Gastroesophageal sphincter (tissue), 4 donors: Measurements from ENCODE around the gene PCNT. TPM values are rescaled to one million over a fixed set of nuclear protein-coding genes. Genes with fewer than 3 reads are reported as not detected.

Source experiments
- ATAC-seq: fragments of 150-250 bp; one replicate; pipeline ENCODE4 v1.9.1; 2016; ENCODE audit warnings: mild to moderate bottlenecking, moderate library complexity
- H3K27ac ChIP-seq, 4 donors: fragments of 200-600 bp; sonication (generic) in 3 of 4; 1 replicate in 3 of 4; 2 replicates in 1 of 4; pipeline ENCODE4 v1.5.1; 2016 to 2019
- H3K27me3 ChIP-seq: fragments of 200-600 bp; sonication (generic); one replicate; pipeline ENCODE4 v1.5.1; 2019
- H3K36me3 ChIP-seq, 2 donors: fragments of 200-600 bp; sonication (generic); one replicate each; pipeline ENCODE4 v1.5.1; 2019; ENCODE audit warnings: control low read depth in 1 of 2
- H3K4me1 ChIP-seq, 3 donors: fragments of 200-600 bp; sonication (generic); 1 replicate in 2 of 3; 2 replicates in 1 of 3; pipeline ENCODE4 v1.5.1; 2016 to 2019; ENCODE audit warnings: control low read depth in 2 of 3
- H3K4me3 ChIP-seq, 2 donors: fragments of 200-600 bp; sonication (generic); one replicate each; pipeline ENCODE4 v1.5.1; 2019; ENCODE audit warnings: mild to moderate bottlenecking in 1 of 2, moderate library complexity in 1 of 2
- H3K9me3 ChIP-seq, 3 donors: fragments of 200-600 bp; sonication (generic); one replicate each; pipeline ENCODE4 v1.5.1; 2017 to 2019; ENCODE audit warnings: control low read depth in 2 of 3
- CTCF ChIP-seq, 4 experiments: fragments of 200-600 bp in 2 of 4; fragments of 450-650 bp in 2 of 4; sonication (generic) in 1 of 4; IDR thresholded peaks; one replicate each; pipeline ENCODE4 v1.5.1; 2017 to 2019; ENCODE audit warnings: antibody characterized with exemption in 4 of 4, mild to moderate bottlenecking in 2 of 4, moderate library complexity in 2 of 4
- EP300 ChIP-seq: sonication (generic); formaldehyde crosslinking; IDR thresholded peaks from one replicate; pipeline ENCODE4 v1.6.1; 2017; ENCODE audit warnings: antibody characterized with exemption, mild to moderate bottlenecking
- POLR2A ChIP-seq, 2 donors: fragments of 450-650 bp; IDR thresholded peaks; one replicate each; pipeline ENCODE4 v1.6.1; 2017; ENCODE audit warnings: antibody characterized with exemption in 2 of 2, mild to moderate bottlenecking in 2 of 2, moderate library complexity in 1 of 2
- POLR2AphosphoS5 ChIP-seq: sonication (generic); formaldehyde crosslinking; IDR thresholded peaks from one replicate; pipeline ENCODE4 v1.6.1; 2017; ENCODE audit warnings: antibody characterized with exemption
- WGBS, 2 donors: methylation state at CpG; one replicate each; pipeline ENCODE4 v1.1.5; 2018; ENCODE audit warnings: low coverage in 1 of 2; 5-methylcytosine and 5-hydroxymethylcytosine counted together
- total RNA-seq, 4 donors: library from RNA; depleted of rRNA; stranded (reverse); fragments of >200 nt; gene quantifications; one replicate each; pipeline ENCODE4 v1.1.0, GENCODE V29; 2016

Gene PCNT
- total RNA-seq, 4 donors from 2014 or later = 24.3 to 31.1 (median 27.3) TPM

- Histone ChIP-seq H3K27me3 (no peaks in the 10 kb centered on the region), H3K36me3 (peaks cover 0 to 86% of the 10 kb centered on the region in 2 donors), H3K27ac (no peak overlapping the region), H3K4me3 (no peak overlapping the region), H3K4me1 (no peaks in the 10 kb centered on the region), H3K9me3 (no peaks in the 10 kb centered on the region)
- TF ChIP-seq POLR2AphosphoS5 = no peak
- no peak for TF ChIP-seq CTCF (IDR thresholded peaks at IDR 0.05)
- TF ChIP-seq EP300 = no peak
- TF ChIP-seq POLR2A (IDR thresholded peaks at IDR 0.05) = no peak
- ATAC-seq = no peak
- WGBS, 2 donors = 90 to 91% methylated on average over 2 to 7 of the region's 16 CpGs
These were observed 96.6 kb downstream of the PCNT start for GRCh38 chr21:46420241-46421190.

- no peak for TF ChIP-seq CTCF (IDR thresholded peaks at IDR 0.05)
- TF ChIP-seq POLR2AphosphoS5 = no peak
- no peak for TF ChIP-seq POLR2A (IDR thresholded peaks at IDR 0.05)
- TF ChIP-seq EP300 = no peak
- Histone ChIP-seq H3K4me3 (no peak overlapping the region), H3K9me3 (no peaks in the 10 kb centered on the region), H3K4me1 (no peaks in the 10 kb centered on the region), H3K27me3 (no peaks in the 10 kb centered on the region), H3K27ac (no peak overlapping the region), H3K36me3 (peaks cover 0 to 86% of the 10 kb centered on the region in 2 donors)
- 73% methylated on average over 6 of the region's 23 CpGs; no CpG with 5 or more reads in 1 of the 2 donors for WGBS, 2 donors
- ATAC-seq = no peak
These were observed 97.3 kb downstream of the PCNT start for GRCh38 chr21:46421191-46421750.

- Histone ChIP-seq H3K4me1 (no peaks in the 10 kb centered on the region), H3K27ac (no peak overlapping the region), H3K9me3 (no peaks in the 10 kb centered on the region), H3K4me3 (no peak overlapping the region), H3K27me3 (no peaks in the 10 kb centered on the region), H3K36me3 (peaks cover 0 to 86% of the 10 kb centered on the region in 2 donors)
- WGBS, 2 donors = 94 to 95% methylated on average over 3 to 7 of the region's 35 CpGs
- TF ChIP-seq EP300 (no peak), POLR2AphosphoS5 (no peak), POLR2A (IDR thresholded peaks at IDR 0.05) (no peak), CTCF (IDR thresholded peaks at IDR 0.05) (no peak)
- ATAC-seq = no peak
These were observed 98.0 kb downstream of the PCNT start for GRCh38 chr21:46421756-46422555.

GRCh38 chr21:46422636-46423241 is 98.8 kb downstream of the PCNT start:
- WGBS, 2 donors = 93 to 94% methylated on average over 9 to 12 of the region's 12 CpGs
- Histone ChIP-seq H3K27me3 (no peaks in the 10 kb centered on the region), H3K36me3 (peaks cover 0 to 86% of the 10 kb centered on the region in 2 donors), H3K4me1 (no peaks in the 10 kb centered on the region), H3K27ac (no peak overlapping the region), H3K4me3 (no peak overlapping the region), H3K9me3 (no peaks in the 10 kb centered on the region)
- no peak for ATAC-seq
- no peak for TF ChIP-seq CTCF (IDR thresholded peaks at IDR 0.05)
- no peak for TF ChIP-seq EP300
